WTC11 (cell line): Measurements from ENCODE around the gene MYO1H. TPM values are rescaled to one million over a fixed set of nuclear protein-coding genes. Genes with fewer than 3 reads are reported as not detected.
A peak's percentile ranks its signal among the peaks of the same experiment; 100 is the strongest.

Source experiments
- ATAC-seq: fragments of 200-7000 bp; cut with Tn5 transposase; 2 replicates; pipeline ENCODE4 v1.10.0; 2021; ENCODE audit warnings: mild to moderate bottlenecking, moderate library complexity
- CTCF ChIA-PET: fragments of 300-600 bp; sonication (Branson Sonifier 250); formaldehyde crosslinking; loops from one replicate; lab custom pipeline; 2021; ENCODE audit warnings: antibody characterized with exemption; lab: Charles Lee
- POLR2A ChIA-PET: fragments of 350-600 bp; sonication (Branson Sonifier 250); formaldehyde crosslinking; loops from one replicate; lab custom pipeline; 2021; ENCODE audit warnings: antibody characterized with exemption; lab: Charles Lee
- DNase-seq: peaks from one replicate; pipeline ENCODE4 v3.0.0; 2021; ENCODE audit warnings: low spot score
- H3K27ac Mint-ChIP-seq: 2 replicates; pipeline ENCODE4 v1.8.0; 2021; ENCODE audit warnings: mixed read lengths
- H3K27me3 Mint-ChIP-seq: 2 replicates; pipeline ENCODE4 v1.8.0; 2021; ENCODE audit warnings: low read depth, mild to moderate bottlenecking, moderate library complexity, mixed read lengths
- H3K36me3 Mint-ChIP-seq: 2 replicates; pipeline ENCODE4 v1.8.0; 2021; ENCODE audit warnings: mixed read lengths
- H3K4me1 Mint-ChIP-seq: 2 replicates; pipeline ENCODE4 v1.8.0; 2022; ENCODE audit warnings: mixed read lengths
- H3K4me3 Mint-ChIP-seq: 2 replicates; pipeline ENCODE4 v1.8.0; 2021; ENCODE audit warnings: mild to moderate bottlenecking, moderate library complexity, mixed read lengths
- H3K9me3 Mint-ChIP-seq: 2 replicates; pipeline ENCODE4 v1.8.0; 2021; ENCODE audit warnings: mixed read lengths
- CREM ChIP-seq: sonication (generic); formaldehyde crosslinking; IDR thresholded peaks from 2 replicates; pipeline ENCODE4 v1.8.1; 2022; ENCODE audit warnings: mild to moderate bottlenecking, missing genetic modification reagents, moderate library complexity
- EMX1 ChIP-seq: fragments of 250-450 bp; sonication (Bioruptor Pico); IDR thresholded peaks from 2 replicates; pipeline ENCODE4 v1.8.0; 2021; ENCODE audit warnings: mild to moderate bottlenecking
- ETV6 ChIP-seq: sonication (generic); formaldehyde crosslinking; IDR thresholded peaks from 2 replicates; pipeline ENCODE4 v1.8.1; 2022; ENCODE audit warnings: mild to moderate bottlenecking, missing genetic modification reagents
- FOXK1 ChIP-seq: sonication (generic); formaldehyde crosslinking; IDR thresholded peaks from 2 replicates; pipeline ENCODE4 v1.8.0; 2022; ENCODE audit warnings: mild to moderate bottlenecking, moderate library complexity, missing genetic modification reagents
- GTF2I ChIP-seq: fragments of 250-450 bp; sonication (Bioruptor Pico); conservative IDR thresholded peaks from 2 replicates; pipeline ENCODE4 v1.4.0; 2021; ENCODE audit warnings: mild to moderate bottlenecking
- IRF1 ChIP-seq: sonication (generic); formaldehyde crosslinking; IDR thresholded peaks from 2 replicates; pipeline ENCODE4 v1.8.0; 2023; ENCODE audit warnings: missing genetic modification reagents
- KAT7 ChIP-seq: sonication (generic); formaldehyde crosslinking; IDR thresholded peaks from 2 replicates; pipeline ENCODE4 v1.8.1; 2023; ENCODE audit warnings: missing genetic modification reagents, mild to moderate bottlenecking, borderline replicate concordance
- MYBL2 ChIP-seq: sonication (generic); formaldehyde crosslinking; IDR thresholded peaks from 2 replicates; pipeline ENCODE4 v1.8.1; 2023; ENCODE audit warnings: mild to moderate bottlenecking, moderate library complexity, missing genetic modification reagents
- NR3C1 ChIP-seq: sonication (generic); formaldehyde crosslinking; conservative IDR thresholded peaks from 2 replicates; pipeline ENCODE4 v1.8.1; 2023; ENCODE audit warnings: low read depth, mild to moderate bottlenecking, missing genetic modification reagents
- RELA ChIP-seq: sonication (generic); formaldehyde crosslinking; IDR thresholded peaks from 2 replicates; pipeline ENCODE4 v1.8.1; 2022; ENCODE audit warnings: missing genetic modification reagents, mild to moderate bottlenecking, borderline replicate concordance
- SP1 ChIP-seq: sonication (generic); formaldehyde crosslinking; conservative IDR thresholded peaks from 2 replicates; pipeline ENCODE4 v1.8.1; 2022; ENCODE audit warnings: missing genetic modification reagents
- USF2 ChIP-seq: sonication (generic); formaldehyde crosslinking; IDR thresholded peaks from 2 replicates; pipeline ENCODE4 v1.8.1; 2023; ENCODE audit warnings: mild to moderate bottlenecking, missing genetic modification reagents, moderate library complexity
- ZBTB21 ChIP-seq: sonication (generic); formaldehyde crosslinking; IDR thresholded peaks from 2 replicates; pipeline ENCODE4 v1.8.1; 2023; ENCODE audit warnings: mild to moderate bottlenecking, missing genetic modification reagents, borderline replicate concordance
- ZNF121 ChIP-seq: sonication (generic); formaldehyde crosslinking; IDR thresholded peaks from 2 replicates; pipeline ENCODE4 v1.8.0; 2023; ENCODE audit warnings: missing genetic modification reagents
- ZNF263 ChIP-seq: sonication (generic); formaldehyde crosslinking; IDR thresholded peaks from 2 replicates; pipeline ENCODE4 v1.8.1; 2022; ENCODE audit warnings: low read depth, mild to moderate bottlenecking, moderate library complexity, missing genetic modification reagents
- ZNF317 ChIP-seq: sonication (generic); formaldehyde crosslinking; IDR thresholded peaks from 2 replicates; pipeline ENCODE4 v1.8.1; 2023; ENCODE audit warnings: low read depth, mild to moderate bottlenecking, moderate library complexity, missing genetic modification reagents, borderline replicate concordance
- total RNA-seq: library from RNA; stranded (reverse); gene quantifications from 3 replicates; pipeline ENCODE4 v1.2.3, GENCODE V29; 2021
- TF ChIP-seq, protein P1 (sequence below): sonication (generic); formaldehyde crosslinking; IDR thresholded peaks from 2 replicates; pipeline ENCODE4 v1.8.1; 2023; ENCODE audit warnings: mild to moderate bottlenecking, missing genetic modification reagents
- TF ChIP-seq, protein P2 (sequence below): sonication (generic); formaldehyde crosslinking; conservative IDR thresholded peaks from 2 replicates; pipeline ENCODE4 v1.8.1; 2023; ENCODE audit warnings: mild to moderate bottlenecking, low read depth, missing genetic modification reagents, moderate library complexity
- TF ChIP-seq, protein P3 (sequence below): sonication (generic); formaldehyde crosslinking; IDR thresholded peaks from 2 replicates; pipeline ENCODE4 v1.8.1; 2022; ENCODE audit warnings: low read depth, mild to moderate bottlenecking, moderate library complexity, missing genetic modification reagents, borderline replicate concordance
- TF ChIP-seq, protein P4 (sequence below): sonication (generic); formaldehyde crosslinking; IDR thresholded peaks from 2 replicates; pipeline ENCODE4 v1.8.0; 2022; ENCODE audit warnings: mild to moderate bottlenecking, missing genetic modification reagents
- TF ChIP-seq, protein P5 (sequence below): sonication (generic); formaldehyde crosslinking; IDR thresholded peaks from 2 replicates; pipeline ENCODE4 v1.8.0; 2022; ENCODE audit warnings: mild to moderate bottlenecking, missing genetic modification reagents
- TF ChIP-seq, protein P6 (sequence below): fragments of 250-450 bp; sonication (Bioruptor Pico); IDR thresholded peaks from 2 replicates; pipeline ENCODE4 v1.9.0; 2021; ENCODE audit warnings: moderate library complexity, mild to moderate bottlenecking, inconsistent platforms, borderline replicate concordance
- TF ChIP-seq, protein P7 (sequence below): sonication (generic); formaldehyde crosslinking; IDR thresholded peaks from 2 replicates; pipeline ENCODE4 v1.8.1; 2022; ENCODE audit warnings: mild to moderate bottlenecking, moderate library complexity, missing genetic modification reagents

The MYO1H gene
- total RNA-seq, 1 experiment from 2014 or later: 0.44 TPM

GRCh38 chr12:109458086-109458485, 110.4 kb downstream of the MYO1H start (continued):
- TF ChIP-seq, protein P1, sequence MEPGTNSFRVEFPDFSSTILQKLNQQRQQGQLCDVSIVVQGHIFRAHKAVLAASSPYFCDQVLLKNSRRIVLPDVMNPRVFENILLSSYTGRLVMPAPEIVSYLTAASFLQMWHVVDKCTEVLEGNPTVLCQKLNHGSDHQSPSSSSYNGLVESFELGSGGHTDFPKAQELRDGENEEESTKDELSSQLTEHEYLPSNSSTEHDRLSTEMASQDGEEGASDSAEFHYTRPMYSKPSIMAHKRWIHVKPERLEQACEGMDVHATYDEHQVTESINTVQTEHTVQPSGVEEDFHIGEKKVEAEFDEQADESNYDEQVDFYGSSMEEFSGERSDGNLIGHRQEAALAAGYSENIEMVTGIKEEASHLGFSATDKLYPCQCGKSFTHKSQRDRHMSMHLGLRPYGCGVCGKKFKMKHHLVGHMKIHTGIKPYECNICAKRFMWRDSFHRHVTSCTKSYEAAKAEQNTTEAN (CRISPR knock-in tag): no peak
- TF ChIP-seq FOXK1 (CRISPR knock-in tag): no peak
- TF ChIP-seq, protein P2, sequence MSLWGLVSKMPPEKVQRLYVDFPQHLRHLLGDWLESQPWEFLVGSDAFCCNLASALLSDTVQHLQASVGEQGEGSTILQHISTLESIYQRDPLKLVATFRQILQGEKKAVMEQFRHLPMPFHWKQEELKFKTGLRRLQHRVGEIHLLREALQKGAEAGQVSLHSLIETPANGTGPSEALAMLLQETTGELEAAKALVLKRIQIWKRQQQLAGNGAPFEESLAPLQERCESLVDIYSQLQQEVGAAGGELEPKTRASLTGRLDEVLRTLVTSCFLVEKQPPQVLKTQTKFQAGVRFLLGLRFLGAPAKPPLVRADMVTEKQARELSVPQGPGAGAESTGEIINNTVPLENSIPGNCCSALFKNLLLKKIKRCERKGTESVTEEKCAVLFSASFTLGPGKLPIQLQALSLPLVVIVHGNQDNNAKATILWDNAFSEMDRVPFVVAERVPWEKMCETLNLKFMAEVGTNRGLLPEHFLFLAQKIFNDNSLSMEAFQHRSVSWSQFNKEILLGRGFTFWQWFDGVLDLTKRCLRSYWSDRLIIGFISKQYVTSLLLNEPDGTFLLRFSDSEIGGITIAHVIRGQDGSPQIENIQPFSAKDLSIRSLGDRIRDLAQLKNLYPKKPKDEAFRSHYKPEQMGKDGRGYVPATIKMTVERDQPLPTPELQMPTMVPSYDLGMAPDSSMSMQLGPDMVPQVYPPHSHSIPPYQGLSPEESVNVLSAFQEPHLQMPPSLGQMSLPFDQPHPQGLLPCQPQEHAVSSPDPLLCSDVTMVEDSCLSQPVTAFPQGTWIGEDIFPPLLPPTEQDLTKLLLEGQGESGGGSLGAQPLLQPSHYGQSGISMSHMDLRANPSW (CRISPR knock-in tag): no peak
- no peak for TF ChIP-seq IRF1 (CRISPR knock-in tag)

GRCh38 chr12:109458771-109459208, 111.1 kb downstream of the MYO1H start:
- Mint-ChIP-seq H3K9me3 (no peaks in the 10 kb centered on the region), H3K4me3 (peak overlapping the region; percentile 51), H3K27me3 (no peaks in the 10 kb centered on the region), H3K4me1 (peaks cover 69% of the 10 kb centered on the region), H3K36me3 (peaks cover 38% of the 10 kb centered on the region), H3K27ac (peak overlapping the region; percentile 99)
- ChIA-PET POLR2A (interaction anchor here (1.0 to 2.0 kb wide), 3 partner anchors 11 to 24 kb away, joined by 3 to 14 read pairs (median 3); partner anchors contain the start of genes KCTD10 and UBE3B), CTCF (interaction anchor here (1.1 to 2.7 kb wide), 4 partner anchors 8 to 31 kb away, joined by 5 to 34 read pairs (median 16); partner anchors contain the start of genes KCTD10 and UBE3B)
- peak; percentile 45 for DNase-seq
- peak; percentile 72 for ATAC-seq
- TF ChIP-seq, protein P3, sequence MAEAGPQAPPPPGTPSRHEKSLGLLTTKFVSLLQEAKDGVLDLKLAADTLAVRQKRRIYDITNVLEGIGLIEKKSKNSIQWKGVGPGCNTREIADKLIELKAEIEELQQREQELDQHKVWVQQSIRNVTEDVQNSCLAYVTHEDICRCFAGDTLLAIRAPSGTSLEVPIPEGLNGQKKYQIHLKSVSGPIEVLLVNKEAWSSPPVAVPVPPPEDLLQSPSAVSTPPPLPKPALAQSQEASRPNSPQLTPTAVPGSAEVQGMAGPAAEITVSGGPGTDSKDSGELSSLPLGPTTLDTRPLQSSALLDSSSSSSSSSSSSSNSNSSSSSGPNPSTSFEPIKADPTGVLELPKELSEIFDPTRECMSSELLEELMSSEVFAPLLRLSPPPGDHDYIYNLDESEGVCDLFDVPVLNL (CRISPR knock-in tag): no peak
- no peak for TF ChIP-seq NR3C1 (CRISPR knock-in tag)
- TF ChIP-seq ETV6 (CRISPR knock-in tag): peak; percentile 82
- TF ChIP-seq ZNF263 (CRISPR knock-in tag): no peak
- TF ChIP-seq, protein P4, sequence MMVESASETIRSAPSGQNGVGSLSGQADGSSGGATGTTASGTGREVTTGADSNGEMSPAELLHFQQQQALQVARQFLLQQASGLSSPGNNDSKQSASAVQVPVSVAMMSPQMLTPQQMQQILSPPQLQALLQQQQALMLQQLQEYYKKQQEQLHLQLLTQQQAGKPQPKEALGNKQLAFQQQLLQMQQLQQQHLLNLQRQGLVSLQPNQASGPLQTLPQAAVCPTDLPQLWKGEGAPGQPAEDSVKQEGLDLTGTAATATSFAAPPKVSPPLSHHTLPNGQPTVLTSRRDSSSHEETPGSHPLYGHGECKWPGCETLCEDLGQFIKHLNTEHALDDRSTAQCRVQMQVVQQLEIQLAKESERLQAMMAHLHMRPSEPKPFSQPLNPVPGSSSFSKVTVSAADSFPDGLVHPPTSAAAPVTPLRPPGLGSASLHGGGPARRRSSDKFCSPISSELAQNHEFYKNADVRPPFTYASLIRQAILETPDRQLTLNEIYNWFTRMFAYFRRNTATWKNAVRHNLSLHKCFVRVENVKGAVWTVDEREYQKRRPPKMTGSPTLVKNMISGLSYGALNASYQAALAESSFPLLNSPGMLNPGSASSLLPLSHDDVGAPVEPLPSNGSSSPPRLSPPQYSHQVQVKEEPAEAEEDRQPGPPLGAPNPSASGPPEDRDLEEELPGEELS (CRISPR knock-in tag): no peak
- no peak for TF ChIP-seq ZNF317 (CRISPR knock-in tag)
- 0 out of 2 replicates have a peak, but pooled peaks have one; percentile 35 for TF ChIP-seq CREM (CRISPR knock-in tag)
- no peak for TF ChIP-seq GTF2I (CRISPR knock-in tag)
- TF ChIP-seq MYBL2 (CRISPR knock-in tag): no peak
- no peak for TF ChIP-seq KAT7 (CRISPR knock-in tag)
- no peak for TF ChIP-seq ZBTB21 (CRISPR knock-in tag)
- no peak for TF ChIP-seq EMX1 (CRISPR knock-in tag)
- TF ChIP-seq FOXK1 (CRISPR knock-in tag): peak; percentile 90
- TF ChIP-seq, protein P1 (CRISPR knock-in tag): no peak
- TF ChIP-seq, protein P5, sequence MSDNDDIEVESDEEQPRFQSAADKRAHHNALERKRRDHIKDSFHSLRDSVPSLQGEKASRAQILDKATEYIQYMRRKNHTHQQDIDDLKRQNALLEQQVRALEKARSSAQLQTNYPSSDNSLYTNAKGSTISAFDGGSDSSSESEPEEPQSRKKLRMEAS: peak; percentile 29; the same call in 1 of the 2 replicates
- TF ChIP-seq ZNF121 (CRISPR knock-in tag): no peak
- no peak for TF ChIP-seq RELA (CRISPR knock-in tag)
- TF ChIP-seq SP1 (CRISPR knock-in tag): no peak
- TF ChIP-seq, protein P6, sequence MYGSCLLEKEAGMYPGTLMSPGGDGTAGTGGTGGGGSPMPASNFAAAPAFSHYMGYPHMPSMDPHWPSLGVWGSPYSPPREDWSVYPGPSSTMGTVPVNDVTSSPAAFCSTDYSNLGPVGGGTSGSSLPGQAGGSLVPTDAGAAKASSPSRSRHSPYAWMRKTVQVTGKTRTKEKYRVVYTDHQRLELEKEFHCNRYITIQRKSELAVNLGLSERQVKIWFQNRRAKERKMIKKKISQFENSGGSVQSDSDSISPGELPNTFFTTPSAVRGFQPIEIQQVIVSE (CRISPR knock-in tag): no peak
- peak; percentile 28; the same call in 1 of the 2 replicates for TF ChIP-seq USF2 (CRISPR knock-in tag)
- TF ChIP-seq, protein P7, sequence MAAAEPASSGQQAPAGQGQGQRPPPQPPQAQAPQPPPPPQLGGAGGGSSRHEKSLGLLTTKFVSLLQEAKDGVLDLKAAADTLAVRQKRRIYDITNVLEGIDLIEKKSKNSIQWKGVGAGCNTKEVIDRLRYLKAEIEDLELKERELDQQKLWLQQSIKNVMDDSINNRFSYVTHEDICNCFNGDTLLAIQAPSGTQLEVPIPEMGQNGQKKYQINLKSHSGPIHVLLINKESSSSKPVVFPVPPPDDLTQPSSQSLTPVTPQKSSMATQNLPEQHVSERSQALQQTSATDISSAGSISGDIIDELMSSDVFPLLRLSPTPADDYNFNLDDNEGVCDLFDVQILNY (CRISPR knock-in tag): no peak
